DND-41 (cell line): Measurements from ENCODE around the gene ADAMTS13.

Experiments used
- EZH2 ChIP-seq: IDR thresholded peaks from 3 replicates; pipeline ENCODE4 v1.6.1; 2012; ENCODE audit warnings: borderline replicate concordance, low read depth, mild to moderate bottlenecking, moderate library complexity, low read length, inconsistent platforms; ENCODE audit not compliant: severe bottlenecking
- TF ChIP-seq, protein P1 (sequence below): IDR thresholded peaks from 2 replicates; pipeline ENCODE4 v1.5.1; 2012; ENCODE audit warnings: borderline replicate concordance, low read length, moderate library complexity, mild to moderate bottlenecking; ENCODE audit not compliant: poor library complexity, severe bottlenecking; ENCODE audit errors: extremely low read depth

DNA sequence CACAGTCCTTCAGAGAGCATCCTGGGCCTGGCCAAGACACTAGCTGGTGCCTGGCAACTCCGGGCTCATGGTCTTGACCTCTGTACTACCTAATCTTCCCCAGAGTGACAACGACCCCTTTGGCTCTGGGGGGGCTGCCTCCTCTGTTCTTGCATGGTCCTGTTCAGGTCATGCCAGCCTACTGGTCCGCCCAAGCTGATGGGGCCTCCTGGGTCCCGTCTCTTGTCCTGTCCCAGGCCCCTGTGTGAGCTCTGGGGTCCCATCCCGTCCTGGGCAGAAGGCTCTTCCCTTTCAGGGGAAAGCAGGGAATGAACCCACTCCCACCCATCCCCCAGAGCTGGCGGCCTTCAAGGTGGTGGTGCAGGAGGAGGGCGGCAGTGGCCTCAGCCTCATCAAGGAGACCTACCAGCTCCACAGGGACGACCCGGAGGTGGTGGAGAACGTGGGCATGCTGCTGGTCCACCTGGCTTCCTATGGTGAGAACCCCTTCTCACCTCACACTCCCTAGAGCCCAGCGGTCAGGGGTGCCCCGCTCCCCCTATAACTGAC, 17.6 kb upstream of the ADAMTS13 start:
- TF ChIP-seq, protein P1, sequence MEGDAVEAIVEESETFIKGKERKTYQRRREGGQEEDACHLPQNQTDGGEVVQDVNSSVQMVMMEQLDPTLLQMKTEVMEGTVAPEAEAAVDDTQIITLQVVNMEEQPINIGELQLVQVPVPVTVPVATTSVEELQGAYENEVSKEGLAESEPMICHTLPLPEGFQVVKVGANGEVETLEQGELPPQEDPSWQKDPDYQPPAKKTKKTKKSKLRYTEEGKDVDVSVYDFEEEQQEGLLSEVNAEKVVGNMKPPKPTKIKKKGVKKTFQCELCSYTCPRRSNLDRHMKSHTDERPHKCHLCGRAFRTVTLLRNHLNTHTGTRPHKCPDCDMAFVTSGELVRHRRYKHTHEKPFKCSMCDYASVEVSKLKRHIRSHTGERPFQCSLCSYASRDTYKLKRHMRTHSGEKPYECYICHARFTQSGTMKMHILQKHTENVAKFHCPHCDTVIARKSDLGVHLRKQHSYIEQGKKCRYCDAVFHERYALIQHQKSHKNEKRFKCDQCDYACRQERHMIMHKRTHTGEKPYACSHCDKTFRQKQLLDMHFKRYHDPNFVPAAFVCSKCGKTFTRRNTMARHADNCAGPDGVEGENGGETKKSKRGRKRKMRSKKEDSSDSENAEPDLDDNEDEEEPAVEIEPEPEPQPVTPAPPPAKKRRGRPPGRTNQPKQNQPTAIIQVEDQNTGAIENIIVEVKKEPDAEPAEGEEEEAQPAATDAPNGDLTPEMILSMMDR: no peak
- TF ChIP-seq EZH2: no peak
